SK-N-SH treated with all-trans-retinoic acid at 6 μM for 48 hours (cell line): Measurements from ENCODE around the gene GAPVD1.
"Not testable (repeated sequence)": the region's sequence is repeated elsewhere in the genome, so short reads cannot be mapped to it uniquely, and the experiment has no call there.

Experiments
- ATAC-seq: fragments of 200-7000 bp; cut with Tn5 transposase; 3 replicates; pipeline ENCODE4 v1.9.1; 2020; ENCODE audit warnings: mild to moderate bottlenecking, moderate library complexity
- ARNTL ChIP-seq: fragments of 450-650 bp; formaldehyde crosslinking; IDR thresholded peaks from 2 replicates; pipeline ENCODE4 v1.5.0; 2020; ENCODE audit warnings: low read depth, mild to moderate bottlenecking, moderate library complexity, borderline replicate concordance
- BACH2 ChIP-seq: fragments of 250-450 bp; sonication (Bioruptor Pico); IDR thresholded peaks from 2 replicates; pipeline ENCODE4 v1.9.0; 2021; ENCODE audit warnings: mild to moderate bottlenecking, borderline replicate concordance
- CSRNP3 ChIP-seq: fragments of 250-450 bp; sonication (Bioruptor Pico); IDR thresholded peaks from 2 replicates; pipeline ENCODE4 v1.5.1; 2021; ENCODE audit warnings: mild to moderate bottlenecking, moderate library complexity
- ESRRG ChIP-seq: fragments of 250-450 bp; sonication (Bioruptor Pico); IDR thresholded peaks from 2 replicates; pipeline ENCODE4 v1.6.1; 2021; ENCODE audit warnings: mild to moderate bottlenecking
- GLIS3 ChIP-seq: fragments of 250-450 bp; sonication (Bioruptor Pico); IDR thresholded peaks from 2 replicates; pipeline ENCODE4 v1.5.0; 2020; ENCODE audit warnings: mild to moderate bottlenecking, moderate library complexity
- ISL1 ChIP-seq: fragments of 250-450 bp; sonication (Bioruptor Pico); IDR thresholded peaks from 2 replicates; pipeline ENCODE4 v2.1.2; 2022; ENCODE audit warnings: mild to moderate bottlenecking, moderate library complexity
- PPARA ChIP-seq: fragments of 250-450 bp; sonication (Bioruptor Pico); IDR thresholded peaks from 2 replicates; pipeline ENCODE4 v1.5.0; 2020; ENCODE audit warnings: mild to moderate bottlenecking, borderline replicate concordance
- RARB ChIP-seq: fragments of 250-450 bp; sonication (Bioruptor Pico); IDR thresholded peaks from 2 replicates; pipeline ENCODE4 v1.8.0; 2021; ENCODE audit warnings: mild to moderate bottlenecking, moderate library complexity
- SNAI2 ChIP-seq: fragments of 250-450 bp; sonication (Bioruptor Pico); IDR thresholded peaks from 2 replicates; pipeline ENCODE4 v1.5.0; 2020; ENCODE audit warnings: mild to moderate bottlenecking, moderate library complexity
- TOX ChIP-seq: fragments of 250-450 bp; sonication (Bioruptor Pico); IDR thresholded peaks from 2 replicates; pipeline ENCODE4 v1.8.0; 2021; ENCODE audit warnings: mild to moderate bottlenecking, moderate library complexity, borderline replicate concordance
- ZC3H10 ChIP-seq: fragments of 250-450 bp; sonication (Bioruptor Pico); IDR thresholded peaks from 2 replicates; pipeline ENCODE4 v1.5.1; 2021; ENCODE audit warnings: mild to moderate bottlenecking, moderate library complexity
- ZFP3 ChIP-seq: fragments of 250-450 bp; sonication (Bioruptor Pico); IDR thresholded peaks from 2 replicates; pipeline ENCODE4 v1.5.0; 2020; ENCODE audit warnings: mild to moderate bottlenecking, moderate library complexity
- ZFP30 ChIP-seq: fragments of 450-650 bp; formaldehyde crosslinking; IDR thresholded peaks from 2 replicates; pipeline ENCODE4 v1.5.0; 2022; ENCODE audit warnings: mild to moderate bottlenecking, moderate library complexity
- ZNF565 ChIP-seq: fragments of 450-650 bp; formaldehyde crosslinking; conservative IDR thresholded peaks from 2 replicates; pipeline ENCODE4 v1.5.0; 2020; ENCODE audit warnings: low read depth, mild to moderate bottlenecking, moderate library complexity
- ZNF70 ChIP-seq: fragments of 450-650 bp; formaldehyde crosslinking; IDR thresholded peaks from 2 replicates; pipeline ENCODE4 v1.5.0; 2020; ENCODE audit warnings: mild to moderate bottlenecking, moderate library complexity
- ZNF8 ChIP-seq: fragments of 450-650 bp; formaldehyde crosslinking; IDR thresholded peaks from 2 replicates; pipeline ENCODE4 v1.5.0; 2020; ENCODE audit warnings: mild to moderate bottlenecking, moderate library complexity
- TF ChIP-seq, protein P1 (sequence below): fragments of 250-450 bp; sonication (Bioruptor Pico); IDR thresholded peaks from 2 replicates; pipeline ENCODE4 v1.5.0; 2020; ENCODE audit warnings: mild to moderate bottlenecking, moderate library complexity
- TF ChIP-seq, protein P2 (sequence below): fragments of 250-450 bp; sonication (Bioruptor Pico); IDR thresholded peaks from 2 replicates; pipeline ENCODE4 v1.8.0; 2020; ENCODE audit warnings: mild to moderate bottlenecking, moderate library complexity, borderline replicate concordance
- TF ChIP-seq, protein P3 (sequence below): fragments of 250-450 bp; sonication (Bioruptor Pico); IDR thresholded peaks from 2 replicates; pipeline ENCODE4 v1.5.1; 2020; ENCODE audit warnings: low read depth, mild to moderate bottlenecking, moderate library complexity

GAPVD1 gene

DNA sequence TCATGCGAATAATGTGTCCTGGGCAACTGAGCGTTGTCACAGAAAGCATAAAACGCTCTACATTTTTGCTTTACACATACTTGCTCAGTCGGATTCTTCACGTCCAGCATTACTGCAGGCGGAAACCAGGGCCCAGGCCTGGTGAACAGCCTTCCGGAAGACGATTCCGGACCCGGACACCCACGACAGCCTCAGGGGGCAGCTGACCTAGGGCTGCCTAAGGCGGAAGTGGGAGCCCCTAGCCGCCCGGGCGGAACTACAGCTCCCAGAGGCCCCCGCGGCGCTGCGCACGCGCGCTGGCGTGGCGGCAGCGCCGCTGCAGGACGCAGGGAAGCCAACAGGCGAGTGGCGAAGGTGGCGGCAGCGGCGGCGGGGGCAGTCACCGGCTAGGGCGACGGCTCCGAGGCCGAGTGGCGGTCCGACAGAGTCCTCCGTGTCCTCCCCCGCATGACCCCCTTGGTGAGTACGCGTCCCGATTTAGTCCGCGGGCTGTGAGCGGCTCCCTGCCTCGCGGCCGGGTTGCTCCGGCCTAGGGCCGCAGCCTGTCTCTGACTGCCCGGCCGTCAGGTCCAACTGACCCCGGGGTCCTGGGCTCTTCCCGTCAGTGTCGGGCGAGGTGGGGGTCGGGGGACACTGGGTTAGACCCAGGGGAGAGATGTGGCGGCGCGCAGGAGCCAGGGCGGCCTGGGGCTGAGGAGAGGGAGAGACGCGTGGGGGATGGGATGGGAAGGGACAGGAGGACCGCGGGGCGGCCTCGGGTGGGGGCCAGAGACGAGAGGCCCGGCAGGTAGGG, at the start of gene GAPVD1:
Gene GAPVD1 (plus strand): TSS at position 326 of the 793 bp plus-strand sequence. CDS start 37,096 bp downstream, outside the sequence.
- no peak for TF ChIP-seq TOX (CRISPR knock-in tag)
- TF ChIP-seq, protein P1, sequence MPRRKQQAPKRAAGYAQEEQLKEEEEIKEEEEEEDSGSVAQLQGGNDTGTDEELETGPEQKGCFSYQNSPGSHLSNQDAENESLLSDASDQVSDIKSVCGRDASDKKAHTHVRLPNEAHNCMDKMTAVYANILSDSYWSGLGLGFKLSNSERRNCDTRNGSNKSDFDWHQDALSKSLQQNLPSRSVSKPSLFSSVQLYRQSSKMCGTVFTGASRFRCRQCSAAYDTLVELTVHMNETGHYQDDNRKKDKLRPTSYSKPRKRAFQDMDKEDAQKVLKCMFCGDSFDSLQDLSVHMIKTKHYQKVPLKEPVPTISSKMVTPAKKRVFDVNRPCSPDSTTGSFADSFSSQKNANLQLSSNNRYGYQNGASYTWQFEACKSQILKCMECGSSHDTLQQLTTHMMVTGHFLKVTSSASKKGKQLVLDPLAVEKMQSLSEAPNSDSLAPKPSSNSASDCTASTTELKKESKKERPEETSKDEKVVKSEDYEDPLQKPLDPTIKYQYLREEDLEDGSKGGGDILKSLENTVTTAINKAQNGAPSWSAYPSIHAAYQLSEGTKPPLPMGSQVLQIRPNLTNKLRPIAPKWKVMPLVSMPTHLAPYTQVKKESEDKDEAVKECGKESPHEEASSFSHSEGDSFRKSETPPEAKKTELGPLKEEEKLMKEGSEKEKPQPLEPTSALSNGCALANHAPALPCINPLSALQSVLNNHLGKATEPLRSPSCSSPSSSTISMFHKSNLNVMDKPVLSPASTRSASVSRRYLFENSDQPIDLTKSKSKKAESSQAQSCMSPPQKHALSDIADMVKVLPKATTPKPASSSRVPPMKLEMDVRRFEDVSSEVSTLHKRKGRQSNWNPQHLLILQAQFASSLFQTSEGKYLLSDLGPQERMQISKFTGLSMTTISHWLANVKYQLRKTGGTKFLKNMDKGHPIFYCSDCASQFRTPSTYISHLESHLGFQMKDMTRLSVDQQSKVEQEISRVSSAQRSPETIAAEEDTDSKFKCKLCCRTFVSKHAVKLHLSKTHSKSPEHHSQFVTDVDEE, result no peak
- no peak for TF ChIP-seq SNAI2 (CRISPR knock-in tag)
- TF ChIP-seq ZFP30 (CRISPR knock-in tag), result no peak
- TF ChIP-seq ZNF8 (CRISPR knock-in tag), result no peak
- TF ChIP-seq, protein P2, sequence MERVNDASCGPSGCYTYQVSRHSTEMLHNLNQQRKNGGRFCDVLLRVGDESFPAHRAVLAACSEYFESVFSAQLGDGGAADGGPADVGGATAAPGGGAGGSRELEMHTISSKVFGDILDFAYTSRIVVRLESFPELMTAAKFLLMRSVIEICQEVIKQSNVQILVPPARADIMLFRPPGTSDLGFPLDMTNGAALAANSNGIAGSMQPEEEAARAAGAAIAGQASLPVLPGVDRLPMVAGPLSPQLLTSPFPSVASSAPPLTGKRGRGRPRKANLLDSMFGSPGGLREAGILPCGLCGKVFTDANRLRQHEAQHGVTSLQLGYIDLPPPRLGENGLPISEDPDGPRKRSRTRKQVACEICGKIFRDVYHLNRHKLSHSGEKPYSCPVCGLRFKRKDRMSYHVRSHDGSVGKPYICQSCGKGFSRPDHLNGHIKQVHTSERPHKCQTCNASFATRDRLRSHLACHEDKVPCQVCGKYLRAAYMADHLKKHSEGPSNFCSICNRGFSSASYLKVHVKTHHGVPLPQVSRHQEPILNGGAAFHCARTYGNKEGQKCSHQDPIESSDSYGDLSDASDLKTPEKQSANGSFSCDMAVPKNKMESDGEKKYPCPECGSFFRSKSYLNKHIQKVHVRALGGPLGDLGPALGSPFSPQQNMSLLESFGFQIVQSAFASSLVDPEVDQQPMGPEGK (CRISPR knock-in tag), result no peak
- no peak for TF ChIP-seq GLIS3
- peak; percentile 100 for ATAC-seq

- no peak for TF ChIP-seq ZNF8 (CRISPR knock-in tag)
- no peak for TF ChIP-seq ZNF70 (CRISPR knock-in tag)
- TF ChIP-seq ISL1, result no peak
- TF ChIP-seq, protein P2 (CRISPR knock-in tag), result no peak
- no peak for ATAC-seq
These were observed 47.4 kb upstream of the GAPVD1 start for GRCh38 chr9:125214186-125214585.

- TF ChIP-seq TOX (CRISPR knock-in tag), result no peak
- TF ChIP-seq ZFP3 (CRISPR knock-in tag), result no peak
- no peak for TF ChIP-seq SNAI2 (CRISPR knock-in tag)
- TF ChIP-seq PPARA (CRISPR knock-in tag), result no peak
- no peak for TF ChIP-seq ARNTL
- no peak for TF ChIP-seq CSRNP3 (CRISPR knock-in tag)
- TF ChIP-seq ISL1, result no peak
- no peak for TF ChIP-seq ESRRG (CRISPR knock-in tag)
- TF ChIP-seq ZNF8 (CRISPR knock-in tag), result no peak
- TF ChIP-seq, protein P1, result no peak
- TF ChIP-seq BACH2 (CRISPR knock-in tag), result no peak
- TF ChIP-seq ZNF565 (CRISPR knock-in tag), result no peak
- TF ChIP-seq GLIS3, result no peak
- no peak for TF ChIP-seq ZFP30 (CRISPR knock-in tag)
- TF ChIP-seq RARB (CRISPR knock-in tag), result no peak
- TF ChIP-seq, protein P3, sequence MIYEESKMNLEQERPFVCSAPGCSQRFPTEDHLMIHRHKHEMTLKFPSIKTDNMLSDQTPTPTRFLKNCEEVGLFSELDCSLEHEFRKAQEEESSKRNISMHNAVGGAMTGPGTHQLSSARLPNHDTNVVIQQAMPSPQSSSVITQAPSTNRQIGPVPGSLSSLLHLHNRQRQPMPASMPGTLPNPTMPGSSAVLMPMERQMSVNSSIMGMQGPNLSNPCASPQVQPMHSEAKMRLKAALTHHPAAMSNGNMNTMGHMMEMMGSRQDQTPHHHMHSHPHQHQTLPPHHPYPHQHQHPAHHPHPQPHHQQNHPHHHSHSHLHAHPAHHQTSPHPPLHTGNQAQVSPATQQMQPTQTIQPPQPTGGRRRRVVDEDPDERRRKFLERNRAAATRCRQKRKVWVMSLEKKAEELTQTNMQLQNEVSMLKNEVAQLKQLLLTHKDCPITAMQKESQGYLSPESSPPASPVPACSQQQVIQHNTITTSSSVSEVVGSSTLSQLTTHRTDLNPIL, result no peak
- no peak for TF ChIP-seq ZC3H10 (CRISPR knock-in tag)
- ATAC-seq, result no peak
These were observed 43.0 kb upstream of the GAPVD1 start for GRCh38 chr9:125218621-125219020.

GRCh38 chr9:125224858-125225257, 36.8 kb upstream of the GAPVD1 start:
- ATAC-seq, result not testable (repeated sequence)
